ENCODE results near the gene MVB12B.

The MVB12B gene

DNA sequence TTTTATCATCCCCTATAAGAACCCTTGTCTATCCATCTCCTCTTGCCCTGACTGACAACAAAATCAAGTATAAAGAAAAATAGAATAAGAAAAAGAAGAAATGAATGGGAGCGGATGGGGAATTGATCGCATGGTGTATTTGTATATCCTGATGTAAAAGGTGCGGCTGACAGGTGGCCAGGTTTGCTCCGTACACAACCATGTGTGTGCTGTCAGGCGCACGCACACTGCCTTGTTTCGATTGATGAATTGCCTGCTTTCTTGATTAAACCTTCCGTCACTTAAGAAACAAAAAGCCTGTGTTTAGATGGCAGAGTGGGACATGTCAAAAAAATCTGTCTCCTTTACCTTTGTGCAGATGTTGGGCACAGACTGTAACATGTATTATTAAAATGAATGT lies 102.6 kb downstream of the MVB12B start:
- no peak for DNase-seq (ENCODE audit: extremely low read depth, insufficient read length)
- H3K4me3 ChIP-seq (replicated peaks; ENCODE audit: low read depth, low read length): no peak overlapping the region
- no peaks in the 10 kb centered on the region; the same call in 1 of the 2 replicates for H3K27me3 ChIP-seq (replicated peaks; ENCODE audit: control insufficient read depth, insufficient read depth, low read length)
- no peaks in the 10 kb centered on the region for H3K36me3 ChIP-seq (ENCODE audit: control insufficient read depth, insufficient read depth, low read length)
- TF ChIP-seq, protein P1, sequence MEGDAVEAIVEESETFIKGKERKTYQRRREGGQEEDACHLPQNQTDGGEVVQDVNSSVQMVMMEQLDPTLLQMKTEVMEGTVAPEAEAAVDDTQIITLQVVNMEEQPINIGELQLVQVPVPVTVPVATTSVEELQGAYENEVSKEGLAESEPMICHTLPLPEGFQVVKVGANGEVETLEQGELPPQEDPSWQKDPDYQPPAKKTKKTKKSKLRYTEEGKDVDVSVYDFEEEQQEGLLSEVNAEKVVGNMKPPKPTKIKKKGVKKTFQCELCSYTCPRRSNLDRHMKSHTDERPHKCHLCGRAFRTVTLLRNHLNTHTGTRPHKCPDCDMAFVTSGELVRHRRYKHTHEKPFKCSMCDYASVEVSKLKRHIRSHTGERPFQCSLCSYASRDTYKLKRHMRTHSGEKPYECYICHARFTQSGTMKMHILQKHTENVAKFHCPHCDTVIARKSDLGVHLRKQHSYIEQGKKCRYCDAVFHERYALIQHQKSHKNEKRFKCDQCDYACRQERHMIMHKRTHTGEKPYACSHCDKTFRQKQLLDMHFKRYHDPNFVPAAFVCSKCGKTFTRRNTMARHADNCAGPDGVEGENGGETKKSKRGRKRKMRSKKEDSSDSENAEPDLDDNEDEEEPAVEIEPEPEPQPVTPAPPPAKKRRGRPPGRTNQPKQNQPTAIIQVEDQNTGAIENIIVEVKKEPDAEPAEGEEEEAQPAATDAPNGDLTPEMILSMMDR (IDR thresholded peaks at IDR 0.05; ENCODE audit: insufficient read depth, low read length, poor library complexity, severe bottlenecking): no peak

DNA sequence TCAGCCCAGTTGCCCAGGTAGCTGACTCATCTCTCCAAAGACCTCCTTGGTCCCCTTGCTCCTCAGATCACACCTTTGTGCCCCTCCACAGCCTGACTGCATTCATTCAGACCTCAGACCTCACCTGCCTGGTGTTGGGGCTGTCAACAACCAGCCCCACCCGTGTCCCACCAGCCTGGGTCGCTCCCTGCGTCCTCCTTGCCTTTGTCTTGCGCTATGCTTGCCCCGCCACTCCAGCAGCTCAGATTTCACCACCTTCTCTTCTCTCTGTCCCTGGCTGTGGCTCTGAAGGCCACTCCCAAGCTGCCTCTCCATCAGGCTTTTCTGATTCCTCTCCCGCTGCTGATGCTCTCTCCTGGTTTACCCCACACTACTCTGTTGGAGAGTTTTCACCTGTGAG lies 103.5 kb downstream of the MVB12B start:
- no peak for DNase-seq (ENCODE audit: extremely low read depth, insufficient read length)
- Histone ChIP-seq H3K4me3 (replicated peaks; ENCODE audit: low read depth, low read length) (no peak overlapping the region), H3K36me3 (ENCODE audit: control insufficient read depth, insufficient read depth, low read length) (no peaks in the 10 kb centered on the region), H3K27me3 (replicated peaks; ENCODE audit: control insufficient read depth, insufficient read depth, low read length) (no peaks in the 10 kb centered on the region; the same call in 1 of the 2 replicates)
- TF ChIP-seq, protein P1 (IDR thresholded peaks at IDR 0.05; ENCODE audit: insufficient read depth, low read length, poor library complexity, severe bottlenecking): no peak

DNA sequence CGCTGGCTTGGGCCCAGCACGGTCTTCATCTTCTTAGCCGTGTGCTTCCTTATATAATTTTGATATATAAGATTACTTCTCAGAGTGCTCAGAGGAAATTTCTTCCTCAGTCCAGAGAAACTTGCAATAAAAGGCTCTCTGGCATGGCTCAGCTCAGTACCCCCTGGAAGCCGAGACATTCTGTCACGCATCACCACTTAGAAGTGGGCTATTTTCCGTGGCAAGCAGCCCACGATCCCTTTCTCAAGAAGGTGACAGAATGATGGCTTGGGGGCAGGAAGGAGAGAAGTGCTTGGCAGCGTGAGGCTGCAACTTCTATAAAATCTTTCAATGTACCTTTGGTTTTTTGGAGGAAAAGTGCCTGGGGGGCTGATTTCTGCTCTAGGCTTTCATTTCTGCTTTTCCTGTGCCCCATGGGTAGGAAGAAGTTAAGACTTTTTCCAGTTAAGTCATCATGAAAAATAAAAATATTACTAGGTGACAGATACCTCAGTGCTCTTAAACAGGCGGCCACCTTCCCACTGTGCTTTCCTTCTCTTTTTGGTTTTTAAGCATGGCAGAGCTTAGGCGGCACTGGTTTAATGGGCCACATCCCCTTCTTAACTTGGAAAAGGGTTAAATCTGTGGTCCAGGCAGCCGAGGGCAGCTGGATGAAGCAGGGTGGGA lies 104.6 kb downstream of the MVB12B start:
- Histone ChIP-seq H3K36me3 (ENCODE audit: control insufficient read depth, insufficient read depth, low read length) (no peaks in the 10 kb centered on the region), H3K27me3 (replicated peaks; ENCODE audit: control insufficient read depth, insufficient read depth, low read length) (no peaks in the 10 kb centered on the region; the same call in 1 of the 2 replicates), H3K4me3 (replicated peaks; ENCODE audit: low read depth, low read length) (no peak overlapping the region)
- DNase-seq (ENCODE audit: extremely low read depth, insufficient read length): no peak
- TF ChIP-seq, protein P1 (IDR thresholded peaks at IDR 0.05; ENCODE audit: insufficient read depth, low read length, poor library complexity, severe bottlenecking): no peak

DNA sequence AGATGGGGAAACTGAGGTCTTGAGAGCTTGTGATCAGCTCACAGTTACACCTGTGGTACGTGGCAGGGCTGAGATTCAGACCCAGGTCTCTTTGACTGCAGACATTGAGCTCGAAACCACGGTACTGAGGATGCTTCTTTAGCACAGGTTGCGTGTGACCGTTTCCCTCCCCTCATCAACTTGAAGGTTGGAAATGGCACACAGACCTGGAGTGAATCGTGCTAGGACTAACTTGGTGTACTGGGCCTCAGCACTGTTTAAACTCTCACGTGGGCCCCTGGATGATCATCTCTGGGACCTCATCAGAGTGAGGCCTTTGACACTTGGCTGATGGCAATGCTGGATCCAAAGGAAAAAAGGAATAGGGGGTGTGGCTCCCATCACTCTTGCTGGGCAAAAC lies 106.0 kb downstream of the MVB12B start:
- Histone ChIP-seq H3K4me3 (replicated peaks; ENCODE audit: low read depth, low read length) (no peak overlapping the region), H3K36me3 (ENCODE audit: control insufficient read depth, insufficient read depth, low read length) (no peaks in the 10 kb centered on the region), H3K27me3 (replicated peaks; ENCODE audit: control insufficient read depth, insufficient read depth, low read length) (no peaks in the 10 kb centered on the region; the same call in 1 of the 2 replicates)
- DNase-seq (ENCODE audit: extremely low read depth, insufficient read length): no peak
- TF ChIP-seq, protein P1 (IDR thresholded peaks at IDR 0.05; ENCODE audit: insufficient read depth, low read length, poor library complexity, severe bottlenecking): no peak

DNA sequence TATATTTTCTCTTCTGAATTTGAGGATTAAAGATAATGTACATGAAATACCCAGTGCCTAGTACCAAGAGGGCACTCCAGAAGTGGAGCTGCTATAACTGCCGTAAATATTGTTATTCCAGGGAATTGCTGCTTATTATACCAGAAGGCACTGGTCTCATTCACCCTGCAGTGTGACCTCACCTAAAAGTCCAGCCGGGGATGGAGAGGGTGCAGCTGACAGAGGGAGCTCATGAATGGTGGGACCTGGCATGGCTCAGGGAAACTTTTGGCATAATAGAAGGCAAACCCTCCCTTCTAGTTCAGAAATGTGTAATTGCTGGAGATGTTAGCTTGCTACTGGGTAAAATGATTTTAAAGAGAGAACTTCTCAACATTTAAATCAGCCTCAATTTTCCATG lies 108.5 kb downstream of the MVB12B start:
- no peaks in the 10 kb centered on the region; the same call in 1 of the 2 replicates for H3K27me3 ChIP-seq (replicated peaks; ENCODE audit: control insufficient read depth, insufficient read depth, low read length)
- H3K4me3 ChIP-seq (replicated peaks; ENCODE audit: low read depth, low read length): no peak overlapping the region
- TF ChIP-seq, protein P1 (IDR thresholded peaks at IDR 0.05; ENCODE audit: insufficient read depth, low read length, poor library complexity, severe bottlenecking): no peak
- no peak for DNase-seq (ENCODE audit: extremely low read depth, insufficient read length)
- H3K36me3 ChIP-seq (ENCODE audit: control insufficient read depth, insufficient read depth, low read length): no peaks in the 10 kb centered on the region
